Activated CD4-positive, alpha-beta memory T cell treated with anti-CD3 and anti-CD28 coated beads, Interleukin-2, amount 10 ng/mL, durations not matched to agents 7 days and 5 days (primary cell): ENCODE results near the gene PDSS1. TPM values are rescaled to one million over a fixed set of nuclear protein-coding genes. Genes with fewer than 3 reads are reported as not detected.
"Not testable (repeated sequence)": the region's sequence is repeated elsewhere in the genome, so short reads cannot be mapped to it uniquely, and the experiment has no call there.

Experiments used
- CTCF ChIA-PET: fragments of 350-600 bp; sonication (Branson Sonifier 250); formaldehyde crosslinking; loops from one replicate; lab custom pipeline; 2021; ENCODE audit warnings: antibody characterized with exemption, inconsistent platforms; lab: Charles Lee
- POLR2A ChIA-PET: fragments of 350-600 bp; sonication (Branson Sonifier 250); formaldehyde crosslinking; loops from one replicate; lab custom pipeline; 2021; ENCODE audit warnings: antibody characterized with exemption; lab: Charles Lee
- DNase-seq: peaks from one replicate; pipeline ENCODE4 v3.0.0-alpha.2; 2020
- H3K27ac Mint-ChIP-seq: one replicate; pipeline ENCODE4 v1.8.0; 2021; ENCODE audit warnings: mild to moderate bottlenecking, mixed read lengths
- H3K27me3 Mint-ChIP-seq: one replicate; pipeline ENCODE4 v1.8.0; 2021; ENCODE audit warnings: mixed read lengths
- H3K36me3 Mint-ChIP-seq: one replicate; pipeline ENCODE4 v1.8.0; 2021; ENCODE audit warnings: low read depth, mixed read lengths
- H3K4me1 Mint-ChIP-seq: one replicate; pipeline ENCODE4 v1.8.0; 2021; ENCODE audit warnings: mixed read lengths
- H3K4me3 Mint-ChIP-seq: one replicate; pipeline ENCODE4 v1.8.0; 2021; ENCODE audit warnings: mild to moderate bottlenecking, mixed read lengths
- H3K9me3 Mint-ChIP-seq: one replicate; pipeline ENCODE4 v1.8.0; 2021; ENCODE audit warnings: mixed read lengths
- total RNA-seq, 2 experiments: library from RNA; stranded (reverse); gene quantifications; one replicate each; pipeline ENCODE4 v1.2.3, GENCODE V29; 2021

PDSS1 gene
- 10 to 100 TPM; 10.7 to 12.9 TPM for total RNA-seq

DNA sequence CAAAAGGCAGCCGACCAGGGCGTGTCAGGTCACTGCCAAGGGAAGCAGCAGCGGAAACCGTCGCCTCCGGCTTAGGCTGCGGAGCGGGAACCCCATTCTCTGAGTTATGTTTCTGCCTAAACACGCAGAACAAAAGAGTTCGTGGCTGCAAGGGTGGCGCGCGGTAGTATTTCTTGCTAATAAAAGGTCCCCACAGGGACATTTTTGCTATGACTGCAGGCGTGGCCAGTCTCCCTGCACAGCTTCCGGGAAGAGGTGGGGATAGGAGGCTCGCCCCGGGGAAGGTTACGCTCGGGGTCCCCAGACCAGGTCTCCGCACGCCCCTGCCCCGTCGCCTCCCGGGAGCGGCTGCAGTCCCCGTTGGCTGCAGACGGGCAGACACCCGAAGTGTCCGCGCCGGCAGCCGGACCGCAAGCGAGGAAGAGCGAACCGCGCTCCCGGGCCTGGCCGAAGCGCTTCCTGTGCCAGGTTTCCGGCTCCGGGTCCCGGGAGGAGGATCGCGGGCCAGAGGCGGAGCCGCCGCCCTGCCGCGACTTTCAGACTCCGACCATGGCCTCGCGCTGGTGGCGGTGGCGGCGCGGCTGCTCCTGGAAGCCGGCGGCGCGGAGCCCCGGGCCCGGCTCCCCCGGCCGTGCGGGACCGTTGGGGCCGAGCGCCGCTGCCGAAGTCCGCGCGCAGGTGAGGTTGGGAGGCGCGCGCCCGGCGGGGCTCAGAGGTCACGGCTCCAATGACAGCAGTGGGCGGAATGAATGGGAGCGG, at the start of gene PDSS1:
TSS of gene PDSS1 (plus strand) at position 539 of the 759 bp plus-strand sequence. CDS start at position 550, 11 bp downstream.
- no peaks in the 10 kb centered on the region for H3K27me3 Mint-ChIP-seq
- POLR2A ChIA-PET = interaction anchor here (0.7 to 3.2 kb wide), 24 partner anchors 10 to 560 kb away, joined by 3 to 19 read pairs (median 4); partner anchors contain the start of genes ABI1 and YME1L1
- CTCF ChIA-PET = interaction anchor here (1.0 to 2.5 kb wide), 9 partner anchors 11 to 457 kb away, joined by 3 to 14 read pairs (median 4); partner anchors contain the start of genes ABI1 and YME1L1
- H3K36me3 Mint-ChIP-seq = peaks cover 22% of the 10 kb centered on the region
- H3K4me3 Mint-ChIP-seq = peak within 1 kb of the TSS; percentile 95
- no peaks in the 10 kb centered on the region for H3K9me3 Mint-ChIP-seq
- H3K27ac Mint-ChIP-seq = peak within 1 kb of the TSS; percentile 94
- DNase-seq = peak; percentile 71
- peaks cover 37% of the 10 kb centered on the region for H3K4me1 Mint-ChIP-seq

GRCh38 chr10:26648245-26648636, 49.3 kb upstream of the PDSS1 start:
- H3K4me1 Mint-ChIP-seq, H3K36me3 Mint-ChIP-seq, POLR2A ChIA-PET, CTCF ChIA-PET, DNase-seq, H3K4me3 Mint-ChIP-seq, H3K27ac Mint-ChIP-seq, H3K9me3 Mint-ChIP-seq: not testable (repeated sequence)
- H3K27me3 Mint-ChIP-seq = peaks cover 11% of the 10 kb centered on the region

DNA sequence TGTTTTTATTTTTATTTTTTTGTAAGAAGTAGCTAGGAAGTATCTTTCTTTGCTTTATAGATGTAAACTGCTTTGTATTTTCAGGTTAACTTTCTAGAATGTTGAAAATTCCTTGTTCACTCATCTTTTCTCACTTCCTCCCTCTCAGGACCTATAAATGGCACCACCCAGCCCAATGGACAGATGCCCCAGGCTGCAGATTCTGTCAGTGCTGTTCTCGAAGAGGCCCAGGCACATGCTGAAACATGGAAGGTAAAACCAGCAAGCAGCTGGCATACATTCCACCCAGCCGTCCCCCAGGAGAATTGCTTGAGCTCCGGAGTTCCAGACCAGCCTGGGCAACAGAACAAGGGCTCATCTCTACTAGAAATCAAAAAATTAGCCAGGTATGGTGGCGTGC, 47.1 kb upstream of the PDSS1 start:
- no peak for DNase-seq
- POLR2A ChIA-PET = no interaction called here
- H3K36me3 Mint-ChIP-seq = no peaks in the 10 kb centered on the region
- no peaks in the 10 kb centered on the region for H3K4me1 Mint-ChIP-seq
- H3K27me3 Mint-ChIP-seq = peaks cover 11% of the 10 kb centered on the region
- no peak overlapping the region for H3K27ac Mint-ChIP-seq
- H3K9me3 Mint-ChIP-seq = no peaks in the 10 kb centered on the region
- no peak overlapping the region for H3K4me3 Mint-ChIP-seq
- CTCF ChIA-PET = interaction anchor here (1.2 kb wide), 1 partner anchor 233 kb away, joined by 3 read pairs; no protein-coding TSS in a partner anchor

DNA sequence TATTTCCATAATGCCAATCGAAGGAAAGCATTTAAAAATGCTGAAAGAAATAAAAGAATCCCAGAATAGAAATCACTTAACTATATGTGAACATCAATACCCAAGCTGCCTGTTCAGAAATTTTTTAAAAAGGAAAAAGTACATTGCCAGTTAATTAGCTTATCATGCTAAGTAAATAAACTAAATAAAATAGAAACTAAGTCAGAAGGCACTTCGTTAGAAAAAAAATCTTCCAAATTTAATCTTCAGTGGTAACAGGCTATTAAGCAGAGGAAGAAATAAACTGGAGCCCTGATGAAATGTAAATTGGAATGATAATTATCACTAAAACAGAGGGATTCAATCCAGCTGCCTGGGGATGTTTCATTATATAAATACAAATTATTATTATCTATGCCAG, 46.0 kb upstream of the PDSS1 start:
- H3K27ac Mint-ChIP-seq, H3K9me3 Mint-ChIP-seq, H3K4me3 Mint-ChIP-seq, POLR2A ChIA-PET, H3K4me1 Mint-ChIP-seq, DNase-seq, H3K36me3 Mint-ChIP-seq, CTCF ChIA-PET: not testable (repeated sequence)
- peaks cover 13% of the 10 kb centered on the region for H3K27me3 Mint-ChIP-seq

DNA sequence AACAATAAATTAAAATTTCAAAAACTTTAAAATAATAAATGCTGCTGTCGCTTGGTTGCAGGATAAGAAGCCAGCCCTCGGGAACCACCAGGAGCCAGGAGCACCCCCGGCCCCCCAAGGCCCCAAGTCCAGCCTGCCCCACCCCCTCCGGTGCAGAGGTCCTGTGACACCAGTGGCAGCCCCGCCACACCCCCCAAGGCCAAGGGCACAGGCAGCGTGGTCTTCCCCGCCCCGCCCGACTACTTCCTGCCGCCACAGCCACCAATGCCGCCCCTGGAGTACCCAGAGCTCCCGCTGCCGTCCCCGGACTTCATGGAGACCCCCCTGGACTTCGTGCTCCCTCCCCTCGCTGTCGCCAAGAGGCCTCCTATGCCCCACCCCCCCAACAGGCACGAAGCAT, 44.5 kb upstream of the PDSS1 start:
- Mint-ChIP-seq H3K27me3 (peaks cover 19% of the 10 kb centered on the region), H3K4me3 (no peak overlapping the region), H3K4me1 (no peaks in the 10 kb centered on the region), H3K27ac (no peak overlapping the region), H3K9me3 (no peaks in the 10 kb centered on the region), H3K36me3 (no peaks in the 10 kb centered on the region)
- ChIA-PET POLR2A (no interaction called here), CTCF (no interaction called here)
- no peak for DNase-seq

GRCh38 chr10:26655746-26656145, 41.8 kb upstream of the PDSS1 start:
- Mint-ChIP-seq H3K4me1 (no peaks in the 10 kb centered on the region), H3K4me3 (no peak overlapping the region), H3K9me3 (no peaks in the 10 kb centered on the region), H3K27ac (no peak overlapping the region), H3K27me3 (peaks cover 22% of the 10 kb centered on the region), H3K36me3 (no peaks in the 10 kb centered on the region)
- CTCF ChIA-PET = no interaction called here
- POLR2A ChIA-PET = no interaction called here
- DNase-seq = no peak

GRCh38 chr10:26662864-26663263, 34.6 kb upstream of the PDSS1 start:
- POLR2A ChIA-PET = no interaction called here
- CTCF ChIA-PET = no interaction called here
- peaks cover 15% of the 10 kb centered on the region for H3K27me3 Mint-ChIP-seq
- no peak for DNase-seq
- H3K27ac Mint-ChIP-seq = no peak overlapping the region
- no peaks in the 10 kb centered on the region for H3K36me3 Mint-ChIP-seq
- no peak overlapping the region for H3K4me3 Mint-ChIP-seq
- H3K4me1 Mint-ChIP-seq = no peaks in the 10 kb centered on the region
- H3K9me3 Mint-ChIP-seq = no peaks in the 10 kb centered on the region

- CTCF ChIA-PET = interaction anchor here (0.6 kb wide), 1 partner anchor 353 kb away, joined by 3 read pairs; no protein-coding TSS in a partner anchor
- peaks cover 7% of the 10 kb centered on the region for H3K27me3 Mint-ChIP-seq
These were observed 32.1 kb upstream of the PDSS1 start for GRCh38 chr10:26665080-26666048.

GRCh38 chr10:26675873-26676257, 21.6 kb upstream of the PDSS1 start:
- H3K27ac Mint-ChIP-seq = no peak overlapping the region

More at GRCh38 chr10:26665080-26666048, 32.1 kb upstream of the PDSS1 start:
- Mint-ChIP-seq H3K36me3 (no peaks in the 10 kb centered on the region), H3K9me3 (no peaks in the 10 kb centered on the region), H3K27ac (no peak overlapping the region), H3K4me3 (no peak overlapping the region), H3K4me1 (no peaks in the 10 kb centered on the region)
- POLR2A ChIA-PET = no interaction called here
- DNase-seq = no peak

DNA sequence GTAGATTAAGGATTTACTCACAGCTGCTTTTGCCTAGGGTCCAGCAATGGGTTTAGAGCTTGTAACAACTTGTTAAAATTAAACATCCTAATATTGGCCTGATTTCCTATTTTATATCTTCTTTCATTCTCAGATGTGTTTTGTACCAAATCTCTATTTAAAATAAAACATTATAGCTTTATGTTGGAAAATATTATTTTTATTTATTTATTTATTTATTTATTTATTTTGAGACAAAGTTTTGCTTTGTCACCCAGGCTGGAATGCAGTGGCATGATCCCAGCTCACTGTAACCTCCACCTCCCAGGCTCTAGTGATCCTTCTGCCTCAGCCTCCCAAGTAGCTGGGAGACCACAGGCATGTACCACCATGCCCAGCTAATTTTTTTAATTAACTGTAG, 17.9 kb upstream of the PDSS1 start:
- no peak for DNase-seq
- no peak overlapping the region for H3K4me3 Mint-ChIP-seq
- ChIA-PET POLR2A (interaction anchor here (1.0 kb wide), 1 partner anchor 17 kb away, joined by 4 read pairs; no protein-coding TSS in a partner anchor), CTCF (interaction anchor here (1.2 to 1.4 kb wide), 2 partner anchors 47 to 202 kb away, joined by 6 read pairs; no protein-coding TSS in a partner anchor)
- H3K36me3 Mint-ChIP-seq = no peaks in the 10 kb centered on the region
- no peak overlapping the region for H3K27ac Mint-ChIP-seq
- peaks cover 9% of the 10 kb centered on the region for H3K27me3 Mint-ChIP-seq
- no peaks in the 10 kb centered on the region for H3K9me3 Mint-ChIP-seq
- peaks cover 3% of the 10 kb centered on the region for H3K4me1 Mint-ChIP-seq

More at GRCh38 chr10:26675873-26676257, 21.6 kb upstream of the PDSS1 start:
- POLR2A ChIA-PET = no interaction called here
- no peaks in the 10 kb centered on the region for H3K4me1 Mint-ChIP-seq
- H3K9me3 Mint-ChIP-seq = no peaks in the 10 kb centered on the region
- CTCF ChIA-PET = no interaction called here
- no peak overlapping the region for H3K4me3 Mint-ChIP-seq
- no peaks in the 10 kb centered on the region for H3K36me3 Mint-ChIP-seq
- H3K27me3 Mint-ChIP-seq = peaks cover 9% of the 10 kb centered on the region
- no peak for DNase-seq

- Mint-ChIP-seq H3K4me1 (peaks cover 10% of the 10 kb centered on the region), H3K27me3 (peaks cover 12% of the 10 kb centered on the region), H3K27ac (no peak overlapping the region), H3K9me3 (no peaks in the 10 kb centered on the region), H3K4me3 (no peak overlapping the region), H3K36me3 (no peaks in the 10 kb centered on the region)
- DNase-seq = no peak
- ChIA-PET POLR2A (no interaction called here), CTCF (no interaction called here)
These were observed 16.4 kb upstream of the PDSS1 start for GRCh38 chr10:26681076-26681475.

DNA sequence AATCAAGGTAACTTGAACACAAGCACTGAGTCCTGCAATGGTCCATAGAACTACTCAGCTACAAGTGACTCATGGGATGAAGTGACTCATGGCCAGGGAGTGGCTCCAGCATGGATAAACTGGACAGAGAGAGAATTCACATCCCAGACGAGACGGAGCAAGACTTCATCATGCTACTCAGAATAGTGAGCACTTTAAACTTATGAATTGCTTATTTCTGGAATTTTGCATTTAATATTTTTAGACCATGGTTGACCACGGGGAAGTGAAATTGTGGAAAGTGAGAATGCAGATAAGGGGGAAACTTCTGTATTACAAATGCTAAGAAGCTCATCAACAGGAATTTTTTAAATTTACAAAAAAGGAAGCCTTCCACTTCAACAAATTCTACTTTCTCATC, 15.5 kb upstream of the PDSS1 start:
- DNase-seq, H3K9me3 Mint-ChIP-seq, H3K4me3 Mint-ChIP-seq, POLR2A ChIA-PET, H3K27me3 Mint-ChIP-seq, H3K36me3 Mint-ChIP-seq, H3K27ac Mint-ChIP-seq: not testable (repeated sequence)
- CTCF ChIA-PET = interaction anchor here (1.4 to 1.5 kb wide), 2 partner anchors 200 to 349 kb away, joined by 3 to 9 read pairs; no protein-coding TSS in a partner anchor
- H3K4me1 Mint-ChIP-seq = peaks cover 10% of the 10 kb centered on the region
